ENCODE data around the gene LRRFIP2.
A peak's percentile ranks its signal among the peaks of the same experiment; 100 is the strongest.
"Not testable (repeated sequence)": the region's sequence is repeated elsewhere in the genome, so short reads cannot be mapped to it uniquely, and the experiment has no call there.

LRRFIP2 gene

DNA sequence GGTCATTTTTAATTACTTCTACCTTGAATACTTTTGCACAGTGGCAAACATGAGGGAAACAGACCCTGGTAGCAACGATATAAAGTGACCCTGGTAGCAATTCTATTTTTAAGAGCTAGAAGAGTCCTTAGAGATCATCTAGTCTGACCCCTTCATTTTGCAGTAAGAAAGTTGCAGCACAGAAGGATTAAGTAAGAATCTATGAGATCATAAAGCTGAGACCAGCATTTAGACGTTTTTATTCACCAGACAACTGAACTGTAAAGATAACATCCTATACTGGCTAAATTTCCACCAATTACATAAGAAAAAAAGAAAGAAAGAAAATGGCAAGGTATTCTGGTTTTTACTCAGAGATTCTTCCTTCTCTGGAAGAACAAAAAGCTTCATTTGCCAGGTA lies 49.9 kb downstream of the LRRFIP2 start:
- peaks cover 2 to 3% of the 10 kb centered on the region in 2 donors for H3K36me3 ChIP-seq (ENCODE audit: control insufficient read depth in 2 of 2, insufficient read depth in 2 of 2, low read length in 2 of 2)
- H3K9ac ChIP-seq (ENCODE audit: low read depth in 1 of 2, low read length in 2 of 2): no peak overlapping the region
- no peaks in the 10 kb centered on the region for H3K9me3 ChIP-seq (ENCODE audit: control insufficient read depth in 2 of 2, low read length in 2 of 2)
- peaks cover 5 to 20% of the 10 kb centered on the region in 2 donors for H3K4me1 ChIP-seq (ENCODE audit: control insufficient read depth in 2 of 2, insufficient read depth in 2 of 2, low read length in 2 of 2)
- H3K27ac ChIP-seq (ENCODE audit: low read depth in 2 of 2, low read length in 2 of 2): peak overlapping the region; percentile 25 to 60
- H3K4me3 ChIP-seq (ENCODE audit: low read length in 2 of 2): no peak overlapping the region
- H3K27me3 ChIP-seq (ENCODE audit: control insufficient read depth in 2 of 2, insufficient read depth in 2 of 2, low read length in 2 of 2): no peaks in the 10 kb centered on the region

DNA sequence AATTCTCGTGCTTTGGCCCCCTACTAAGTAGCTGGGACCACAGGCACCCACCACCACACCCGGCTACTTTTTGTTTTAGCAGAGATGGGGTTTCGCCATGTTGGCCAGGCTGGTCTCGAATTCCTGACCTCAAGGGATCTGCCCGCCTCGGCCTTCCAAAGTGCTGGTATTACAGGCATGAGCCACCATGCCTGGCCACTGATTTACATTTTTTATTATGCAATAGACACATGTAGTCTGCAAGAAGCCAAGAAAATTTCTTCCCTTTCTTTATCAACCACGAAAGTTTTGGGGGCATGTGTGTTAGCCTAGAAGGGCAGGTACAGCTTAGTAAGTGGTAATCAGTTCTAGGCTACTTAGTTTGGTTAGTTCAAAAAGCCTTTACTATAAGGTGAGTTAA lies 51.1 kb downstream of the LRRFIP2 start:
- H3K36me3 ChIP-seq (ENCODE audit: control insufficient read depth in 2 of 2, insufficient read depth in 2 of 2, low read length in 2 of 2): peaks cover 2 to 3% of the 10 kb centered on the region in 2 donors
- H3K27me3 ChIP-seq (ENCODE audit: control insufficient read depth in 2 of 2, insufficient read depth in 2 of 2, low read length in 2 of 2): no peaks in the 10 kb centered on the region
- H3K27ac ChIP-seq (ENCODE audit: low read depth in 2 of 2, low read length in 2 of 2): no peak overlapping the region
- no peak overlapping the region for H3K4me3 ChIP-seq (ENCODE audit: low read length in 2 of 2)
- no peak overlapping the region for H3K9ac ChIP-seq (ENCODE audit: low read depth in 1 of 2, low read length in 2 of 2)
- no peaks in the 10 kb centered on the region for H3K9me3 ChIP-seq (ENCODE audit: control insufficient read depth in 2 of 2, low read length in 2 of 2)
- H3K4me1 ChIP-seq (ENCODE audit: control insufficient read depth in 2 of 2, insufficient read depth in 2 of 2, low read length in 2 of 2): peaks cover 5 to 20% of the 10 kb centered on the region in 2 donors

DNA sequence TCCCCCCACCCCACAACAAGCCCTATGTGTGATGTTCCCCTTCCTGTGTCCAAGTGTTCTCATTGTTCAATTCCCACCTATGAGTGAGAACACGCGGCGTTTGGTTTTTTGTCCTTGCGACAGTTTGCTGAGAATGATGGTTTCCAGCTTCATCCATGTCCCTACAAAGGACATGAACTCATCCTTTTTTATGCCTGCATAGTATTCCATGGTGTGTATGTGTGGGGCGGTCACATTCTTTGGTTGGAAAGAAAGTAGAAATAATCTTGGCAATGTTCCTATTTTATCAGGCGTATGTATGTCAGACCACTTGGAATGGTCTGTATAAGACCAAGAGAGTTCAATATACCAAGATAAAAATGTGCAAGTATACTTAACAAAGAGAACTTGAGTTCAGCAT lies 52.3 kb downstream of the LRRFIP2 start:
- not testable (repeated sequence) for H3K4me3 ChIP-seq (ENCODE audit: low read length in 2 of 2); H3K27ac ChIP-seq (ENCODE audit: low read depth in 2 of 2, low read length in 2 of 2); H3K9me3 ChIP-seq (ENCODE audit: control insufficient read depth in 2 of 2, low read length in 2 of 2); H3K36me3 ChIP-seq (ENCODE audit: control insufficient read depth in 2 of 2, insufficient read depth in 2 of 2, low read length in 2 of 2); H3K27me3 ChIP-seq (ENCODE audit: control insufficient read depth in 2 of 2, insufficient read depth in 2 of 2, low read length in 2 of 2); H3K9ac ChIP-seq (ENCODE audit: low read depth in 1 of 2, low read length in 2 of 2)
- H3K4me1 ChIP-seq (ENCODE audit: control insufficient read depth in 2 of 2, insufficient read depth in 2 of 2, low read length in 2 of 2): peaks cover 0 to 14% of the 10 kb centered on the region in 2 donors

DNA sequence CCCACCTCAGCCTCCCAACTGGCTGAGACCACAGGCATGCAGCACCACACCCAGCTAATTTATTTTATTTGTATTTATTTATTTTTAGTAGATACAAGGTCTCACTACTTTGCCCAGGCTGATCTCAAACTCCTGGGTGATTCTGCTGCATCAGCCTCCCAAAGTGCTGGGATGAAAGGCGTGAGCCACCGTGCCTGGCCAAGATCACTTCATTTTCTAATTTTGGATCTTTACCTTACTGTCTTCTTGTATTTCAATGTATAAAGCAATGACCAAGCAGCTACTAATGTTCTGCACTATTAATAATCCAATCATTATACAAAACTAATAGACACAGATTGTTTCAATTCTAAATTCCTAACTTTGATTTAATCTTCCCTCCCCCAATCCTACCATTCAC lies 56.2 kb downstream of the LRRFIP2 start:
- Histone ChIP-seq H3K9ac (ENCODE audit: low read depth in 1 of 2, low read length in 2 of 2) (no peak overlapping the region), H3K27ac (ENCODE audit: low read depth in 2 of 2, low read length in 2 of 2) (no peak overlapping the region), H3K27me3 (ENCODE audit: control insufficient read depth in 2 of 2, insufficient read depth in 2 of 2, low read length in 2 of 2) (no peaks in the 10 kb centered on the region), H3K4me1 (ENCODE audit: control insufficient read depth in 2 of 2, insufficient read depth in 2 of 2, low read length in 2 of 2) (no peaks in the 10 kb centered on the region), H3K9me3 (ENCODE audit: control insufficient read depth in 2 of 2, low read length in 2 of 2) (no peaks in the 10 kb centered on the region), H3K4me3 (ENCODE audit: low read length in 2 of 2) (no peak overlapping the region), H3K36me3 (ENCODE audit: control insufficient read depth in 2 of 2, insufficient read depth in 2 of 2, low read length in 2 of 2) (peaks cover 5 to 9% of the 10 kb centered on the region in 2 donors)

DNA sequence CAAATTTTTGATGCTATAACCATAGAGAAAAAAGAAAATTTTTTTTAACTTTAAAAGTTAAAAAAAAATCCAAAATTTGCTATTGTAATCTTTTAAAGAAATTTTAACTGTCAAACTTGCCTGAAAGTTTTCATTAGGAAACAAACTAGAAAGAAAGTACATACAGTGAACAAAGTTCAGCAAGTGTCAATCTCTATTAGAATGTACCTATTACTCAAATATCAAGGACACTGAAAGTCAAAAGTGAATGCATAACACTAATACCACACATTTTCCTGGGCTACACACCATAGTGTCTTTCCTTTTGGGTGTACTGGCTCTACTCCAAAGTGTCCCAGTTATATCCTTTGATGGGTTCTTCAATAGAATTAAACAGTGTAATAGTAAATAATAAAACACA lies 56.8 kb downstream of the LRRFIP2 start:
- no peak overlapping the region for H3K4me3 ChIP-seq (ENCODE audit: low read length in 2 of 2)

DNA sequence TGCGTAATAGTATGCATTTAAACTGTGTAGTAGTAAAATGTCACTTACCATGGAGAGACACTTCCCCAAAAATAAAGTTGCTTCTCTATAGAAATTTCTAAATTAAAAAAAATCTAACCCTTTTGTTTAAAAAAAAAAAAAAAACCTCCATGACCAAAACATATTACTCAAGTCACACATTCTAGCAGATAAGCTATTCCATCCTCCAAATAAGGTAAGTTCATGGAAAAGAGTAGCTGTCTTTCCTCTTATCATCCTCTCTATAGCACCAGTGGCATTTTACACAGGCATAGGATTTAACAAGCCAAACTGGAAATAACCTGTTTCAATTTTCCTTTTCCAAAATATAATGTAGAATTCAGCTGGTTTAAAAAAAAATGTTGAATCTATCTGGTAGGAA lies 57.4 kb downstream of the LRRFIP2 start:
- no peaks in the 10 kb centered on the region for H3K27me3 ChIP-seq (ENCODE audit: control insufficient read depth in 2 of 2, insufficient read depth in 2 of 2, low read length in 2 of 2)
- no peak overlapping the region for H3K27ac ChIP-seq (ENCODE audit: low read depth in 2 of 2, low read length in 2 of 2)
- H3K9ac ChIP-seq (ENCODE audit: low read depth in 1 of 2, low read length in 2 of 2): no peak overlapping the region
- H3K4me3 ChIP-seq (ENCODE audit: low read length in 2 of 2): no peak overlapping the region
- no peaks in the 10 kb centered on the region for H3K9me3 ChIP-seq (ENCODE audit: control insufficient read depth in 2 of 2, low read length in 2 of 2)
- H3K36me3 ChIP-seq (ENCODE audit: control insufficient read depth in 2 of 2, insufficient read depth in 2 of 2, low read length in 2 of 2): peaks cover 5 to 10% of the 10 kb centered on the region in 2 donors
- H3K4me1 ChIP-seq (ENCODE audit: control insufficient read depth in 2 of 2, insufficient read depth in 2 of 2, low read length in 2 of 2): no peaks in the 10 kb centered on the region

More for the DNA sequence above, 56.8 kb downstream of the LRRFIP2 start:
- H3K36me3 ChIP-seq (ENCODE audit: control insufficient read depth in 2 of 2, insufficient read depth in 2 of 2, low read length in 2 of 2): peaks cover 5 to 10% of the 10 kb centered on the region in 2 donors
- H3K27me3 ChIP-seq (ENCODE audit: control insufficient read depth in 2 of 2, insufficient read depth in 2 of 2, low read length in 2 of 2): no peaks in the 10 kb centered on the region
- no peaks in the 10 kb centered on the region for H3K4me1 ChIP-seq (ENCODE audit: control insufficient read depth in 2 of 2, insufficient read depth in 2 of 2, low read length in 2 of 2)
- no peak overlapping the region for H3K27ac ChIP-seq (ENCODE audit: low read depth in 2 of 2, low read length in 2 of 2)
- H3K9me3 ChIP-seq (ENCODE audit: control insufficient read depth in 2 of 2, low read length in 2 of 2): no peaks in the 10 kb centered on the region
- H3K9ac ChIP-seq (ENCODE audit: low read depth in 1 of 2, low read length in 2 of 2): no peak overlapping the region

DNA sequence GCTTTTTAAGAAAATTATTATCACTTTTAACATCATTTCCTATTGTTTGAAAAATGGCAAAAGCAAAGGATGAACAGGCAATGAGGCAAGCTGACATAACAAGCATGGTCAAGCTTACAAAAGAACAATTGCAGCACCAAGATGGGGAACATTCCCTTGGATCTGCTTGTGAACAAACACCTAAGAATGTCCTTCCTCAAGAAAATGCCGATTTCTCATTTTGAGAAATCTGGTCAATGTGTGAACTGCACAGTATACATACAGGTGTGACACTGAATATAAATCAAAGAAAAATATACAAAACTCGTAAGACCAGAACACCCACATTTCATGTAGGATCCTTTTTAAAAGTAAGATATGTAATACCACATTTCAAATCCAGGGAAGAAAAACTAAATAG lies 58.9 kb downstream of the LRRFIP2 start:
- Histone ChIP-seq H3K9me3 (ENCODE audit: control insufficient read depth in 2 of 2, low read length in 2 of 2) (no peaks in the 10 kb centered on the region), H3K27me3 (ENCODE audit: control insufficient read depth in 2 of 2, insufficient read depth in 2 of 2, low read length in 2 of 2) (no peaks in the 10 kb centered on the region), H3K4me1 (ENCODE audit: control insufficient read depth in 2 of 2, insufficient read depth in 2 of 2, low read length in 2 of 2) (no peaks in the 10 kb centered on the region), H3K9ac (ENCODE audit: low read depth in 1 of 2, low read length in 2 of 2) (no peak overlapping the region), H3K27ac (ENCODE audit: low read depth in 2 of 2, low read length in 2 of 2) (no peak overlapping the region), H3K4me3 (ENCODE audit: low read length in 2 of 2) (no peak overlapping the region), H3K36me3 (ENCODE audit: control insufficient read depth in 2 of 2, insufficient read depth in 2 of 2, low read length in 2 of 2) (peaks cover 3 to 7% of the 10 kb centered on the region in 2 donors)

DNA sequence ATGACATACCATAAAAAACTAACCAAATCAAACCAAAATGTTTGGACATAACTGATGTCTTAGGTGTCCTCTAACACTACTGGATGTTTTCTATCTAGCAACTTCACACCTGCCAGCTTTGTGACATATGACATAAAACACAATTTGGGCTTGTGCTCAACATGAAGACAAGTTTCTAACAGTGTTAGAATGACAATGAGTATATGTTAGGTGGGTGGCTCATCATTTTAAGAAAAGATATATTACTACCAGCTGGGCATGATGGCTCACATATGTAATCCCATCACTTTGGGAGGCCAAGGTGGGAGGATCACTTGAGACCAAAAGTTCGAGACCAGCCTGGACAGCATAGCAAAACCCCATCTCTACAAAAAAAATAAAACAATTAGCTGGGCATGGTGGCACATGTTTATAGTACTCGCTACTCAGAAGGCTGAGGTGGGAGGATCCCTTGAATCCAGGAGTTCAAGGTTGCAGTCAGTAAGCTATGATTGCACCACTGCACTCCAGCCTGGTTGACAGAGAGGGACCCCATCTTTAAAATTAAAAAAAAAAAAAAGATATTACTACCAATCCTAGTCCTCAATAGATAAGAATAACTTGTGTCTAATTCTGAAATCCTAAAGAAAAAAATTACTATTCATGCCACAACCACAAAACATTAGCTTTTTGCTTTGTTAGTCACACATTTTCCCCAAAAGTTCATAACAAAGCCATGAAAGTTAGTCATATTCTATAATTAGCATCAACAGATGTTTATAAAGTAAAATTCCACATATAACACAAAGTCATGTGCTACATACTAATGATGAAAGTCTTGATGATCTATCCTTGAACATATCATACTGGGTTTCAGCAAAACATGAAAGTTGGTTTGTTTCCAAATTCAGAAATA lies 59.9 kb downstream of the LRRFIP2 start:
- no peak overlapping the region for H3K9ac ChIP-seq (ENCODE audit: low read depth in 1 of 2, low read length in 2 of 2)
- no peaks in the 10 kb centered on the region for H3K27me3 ChIP-seq (ENCODE audit: control insufficient read depth in 2 of 2, insufficient read depth in 2 of 2, low read length in 2 of 2)
- no peaks in the 10 kb centered on the region for H3K9me3 ChIP-seq (ENCODE audit: control insufficient read depth in 2 of 2, low read length in 2 of 2)
- no peak overlapping the region for H3K4me3 ChIP-seq (ENCODE audit: low read length in 2 of 2)
- peaks cover 3 to 7% of the 10 kb centered on the region in 2 donors for H3K36me3 ChIP-seq (ENCODE audit: control insufficient read depth in 2 of 2, insufficient read depth in 2 of 2, low read length in 2 of 2)
- no peaks in the 10 kb centered on the region for H3K4me1 ChIP-seq (ENCODE audit: control insufficient read depth in 2 of 2, insufficient read depth in 2 of 2, low read length in 2 of 2)
- H3K27ac ChIP-seq (ENCODE audit: low read depth in 2 of 2, low read length in 2 of 2): no peak overlapping the region

DNA sequence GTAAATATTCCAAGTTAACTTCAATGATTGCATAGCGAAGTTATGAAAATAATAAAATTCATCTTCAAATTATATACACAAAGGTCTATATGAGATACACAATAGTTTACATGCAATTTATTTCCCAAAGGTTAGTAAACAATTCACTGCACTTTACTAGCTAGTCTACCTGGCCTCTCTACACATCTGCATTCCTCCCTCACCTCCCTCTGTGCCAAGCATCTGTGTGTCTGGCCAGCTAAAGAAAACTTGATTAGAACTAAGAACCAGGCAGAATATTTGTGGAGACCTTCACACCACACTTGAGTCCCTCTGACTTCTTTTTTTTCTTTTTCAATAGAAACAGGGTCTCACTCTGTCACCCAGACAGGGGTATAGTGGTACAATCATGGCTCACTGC lies 61.4 kb downstream of the LRRFIP2 start:
- Histone ChIP-seq H3K36me3 (ENCODE audit: control insufficient read depth in 2 of 2, insufficient read depth in 2 of 2, low read length in 2 of 2) (peaks cover 3 to 7% of the 10 kb centered on the region in 2 donors), H3K9ac (ENCODE audit: low read depth in 1 of 2, low read length in 2 of 2) (no peak overlapping the region), H3K27me3 (ENCODE audit: control insufficient read depth in 2 of 2, insufficient read depth in 2 of 2, low read length in 2 of 2) (no peaks in the 10 kb centered on the region), H3K4me3 (ENCODE audit: low read length in 2 of 2) (no peak overlapping the region), H3K4me1 (ENCODE audit: control insufficient read depth in 2 of 2, insufficient read depth in 2 of 2, low read length in 2 of 2) (no peaks in the 10 kb centered on the region), H3K9me3 (ENCODE audit: control insufficient read depth in 2 of 2, low read length in 2 of 2) (no peaks in the 10 kb centered on the region), H3K27ac (ENCODE audit: low read depth in 2 of 2, low read length in 2 of 2) (no peak overlapping the region)

DNA sequence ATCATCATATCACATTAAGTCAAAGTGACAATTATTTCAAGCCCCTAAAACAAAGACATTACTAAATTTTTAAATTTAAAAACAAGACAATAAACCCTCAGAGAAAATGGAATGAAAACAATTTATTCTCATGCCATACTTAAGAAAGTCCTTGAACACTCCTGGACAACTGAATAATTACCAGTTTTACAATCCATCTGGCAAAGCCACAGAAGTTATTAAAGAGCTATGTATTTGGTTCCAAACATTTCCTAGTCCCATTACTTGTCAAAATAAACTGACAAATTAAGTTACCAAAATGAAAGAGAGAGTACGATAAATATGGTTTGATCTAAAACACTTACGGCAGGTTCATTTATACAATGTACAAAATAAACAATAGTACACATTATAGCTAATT lies 63.2 kb downstream of the LRRFIP2 start:
- no peak overlapping the region for H3K9ac ChIP-seq (ENCODE audit: low read depth in 1 of 2, low read length in 2 of 2)
- H3K9me3 ChIP-seq (ENCODE audit: control insufficient read depth in 2 of 2, low read length in 2 of 2): no peaks in the 10 kb centered on the region
- no peak overlapping the region for H3K4me3 ChIP-seq (ENCODE audit: low read length in 2 of 2)
- no peaks in the 10 kb centered on the region for H3K27me3 ChIP-seq (ENCODE audit: control insufficient read depth in 2 of 2, insufficient read depth in 2 of 2, low read length in 2 of 2)
- no peaks in the 10 kb centered on the region for H3K4me1 ChIP-seq (ENCODE audit: control insufficient read depth in 2 of 2, insufficient read depth in 2 of 2, low read length in 2 of 2)
- H3K27ac ChIP-seq (ENCODE audit: low read depth in 2 of 2, low read length in 2 of 2): no peak overlapping the region
- peaks cover 3 to 7% of the 10 kb centered on the region in 2 donors for H3K36me3 ChIP-seq (ENCODE audit: control insufficient read depth in 2 of 2, insufficient read depth in 2 of 2, low read length in 2 of 2)

Measured in mucosa of rectum (tissue), 2 donors.